HG02973 (cell line): Measurements from ENCODE around the gene PRCD.
"Not testable (repeated sequence)": the region's sequence is repeated elsewhere in the genome, so short reads cannot be mapped to it uniquely, and the experiment has no call there.

Source experiments
- ATAC-seq: cut with Tn5 transposase; IDR thresholded peaks from one replicate; pipeline ENCODE4 v1.9.1; 2021; ENCODE audit warnings: moderate library complexity; ENCODE audit not compliant: unreplicated experiment

Gene PRCD

GRCh38 chr17:76502341-76503211 is 37.3 kb upstream of the PRCD start:
- no peak for ATAC-seq

- no peak for ATAC-seq
Observed at GRCh38 chr17:76504117-76504516, 35.7 kb upstream of the PRCD start.

GRCh38 chr17:76506408-76507345 is 33.2 kb upstream of the PRCD start:
- peak; percentile 39 for ATAC-seq

GRCh38 chr17:76508472-76509063 is 31.3 kb upstream of the PRCD start:
- not testable (repeated sequence) for ATAC-seq

- ATAC-seq, result no peak
Observed at GRCh38 chr17:76510831-76511244, 29.0 kb upstream of the PRCD start.

- no peak for ATAC-seq
Observed at GRCh38 chr17:76511668-76512365, 28.0 kb upstream of the PRCD start.

GRCh38 chr17:76512366-76513305 is 27.2 kb upstream of the PRCD start:
- ATAC-seq, result no peak

GRCh38 chr17:76513306-76513692 is 26.5 kb upstream of the PRCD start:
- no peak for ATAC-seq

GRCh38 chr17:76514355-76514754 is 25.5 kb upstream of the PRCD start:
- ATAC-seq, result not testable (repeated sequence)

- ATAC-seq, result peak; percentile 55
Observed at GRCh38 chr17:76515274-76515949, 24.4 kb upstream of the PRCD start.

- ATAC-seq, result no peak
Observed at GRCh38 chr17:76517638-76518038, 22.2 kb upstream of the PRCD start.

- ATAC-seq, result no peak
Observed at GRCh38 chr17:76519048-76519966, 20.5 kb upstream of the PRCD start.

- no peak for ATAC-seq
Observed at GRCh38 chr17:76521262-76521661, 18.6 kb upstream of the PRCD start.

- not testable (repeated sequence) for ATAC-seq
Observed at GRCh38 chr17:76521683-76522082, 18.2 kb upstream of the PRCD start.

GRCh38 chr17:76523084-76524037 is 16.5 kb upstream of the PRCD start:
- ATAC-seq, result no peak

- ATAC-seq, result no peak
Observed at GRCh38 chr17:76524598-76525512, 15.0 kb upstream of the PRCD start.
